Spleen (tissue), 11 donors: ENCODE data around the gene SCUBE1. TPM values are rescaled to one million over a fixed set of nuclear protein-coding genes. Genes with fewer than 3 reads are reported as not detected.

Source experiments
- DNase-seq: peaks from one replicate; pipeline ENCODE4 v3.0.0-alpha.2; 2020
- H3K27ac ChIP-seq, 8 donors: fragments of 200-600 bp; sonication (generic) in 7 of 8; 1 replicate in 4 of 8; 2 replicates in 4 of 8; pipeline versions ENCODE4 v1.5.0 to v1.8.0; 2016 to 2021; ENCODE audit warnings: inconsistent platforms in 4 of 8, mild to moderate bottlenecking in 4 of 8, moderate library complexity in 1 of 8
- H3K27me3 ChIP-seq, 7 donors: fragments of 200-600 bp; sonication (generic) in 6 of 7; replicated peaks in 1 of 7; 1 replicate in 4 of 7; 2 replicates in 3 of 7; pipeline versions ENCODE4 v1.5.0 to v1.8.0; 2016 to 2021; ENCODE audit warnings: inconsistent platforms in 3 of 7, mild to moderate bottlenecking in 1 of 7
- H3K36me3 ChIP-seq, 6 donors: fragments of 200-600 bp; sonication (generic) in 5 of 6; 1 replicate in 4 of 6; 2 replicates in 2 of 6; pipeline versions ENCODE4 v1.5.0 to v1.8.0; 2016 to 2021; ENCODE audit warnings: inconsistent platforms in 2 of 6
- H3K4me1 ChIP-seq, 6 donors: fragments of 200-600 bp; sonication (generic) in 5 of 6; 1 replicate in 3 of 6; 2 replicates in 3 of 6; pipeline versions ENCODE4 v1.5.0 to v1.8.0; 2016 to 2021; ENCODE audit warnings: inconsistent platforms in 3 of 6
- H3K4me3 ChIP-seq, 8 donors: fragments of 200-600 bp; sonication (generic) in 7 of 8; 1 replicate in 4 of 8; 2 replicates in 4 of 8; pipeline versions ENCODE4 v1.5.0 to v1.8.0; 2016 to 2021; ENCODE audit warnings: inconsistent platforms in 4 of 8, mild to moderate bottlenecking in 4 of 8, moderate library complexity in 2 of 8
- H3K9me3 ChIP-seq, 8 donors: fragments of 200-600 bp; sonication (generic) in 7 of 8; 1 replicate in 4 of 8; 2 replicates in 4 of 8; pipeline versions ENCODE4 v1.5.0 to v1.8.0; 2016 to 2021; ENCODE audit warnings: inconsistent platforms in 4 of 8
- POLR2A ChIP-seq, 3 donors: fragments of 450-650 bp; IDR thresholded peaks; one replicate each; pipeline ENCODE4 v1.5.1; 2017; ENCODE audit warnings: antibody characterized with exemption in 3 of 3, mild to moderate bottlenecking in 1 of 3
- POLR2AphosphoS5 ChIP-seq, 3 donors: sonication (generic); formaldehyde crosslinking; IDR thresholded peaks; one replicate each; pipeline ENCODE4 v1.5.1; 2017; ENCODE audit warnings: antibody characterized with exemption in 3 of 3
- WGBS, 5 donors: extraction: QIAGEN DNeasy Blood & Tissue Kit in 3 of 5; methylation state at CpG; one replicate each; pipeline versions ENCODE4 v1.1.5 to v1.1.7; 2013 to 2018; 5-methylcytosine and 5-hydroxymethylcytosine counted together
- intact Hi-C: fragments of 100-400 bp; cut with DNase I; formaldehyde crosslinking; loops from one replicate; pipeline ENCODE4 v1.15.0; 2023; ENCODE audit warnings: low total_unique reads
- polyA plus RNA-seq, 3 donors: library from polyadenylated mRNA; stranded (reverse); fragments of 200-250 nt; gene quantifications; one replicate each; pipeline ENCODE4 v1.2.1, GENCODE V29; 2013
- total RNA-seq, 7 donors: library from RNA; depleted of rRNA in 3 of 7; stranded (reverse); fragments of >200 nt in 3 of 7; fragmentation: NEBNext Ultra II Directional in 4 of 7; extraction: Animal tissue kit (Norgen Biotek cat#: 25700) in 4 of 7; gene quantifications; one replicate each; pipeline versions ENCODE4 v1.1.0 to v1.2.1, GENCODE V29; 2016 to 2021
- TF ChIP-seq, protein P1 (sequence below), 11 experiments: fragments of 200-600 bp in 7 of 11; fragments of 450-650 bp in 4 of 11; sonication (generic) in 4 of 11; IDR thresholded peaks in 8 of 11; conservative IDR thresholded peaks in 3 of 11; 1 replicate in 7 of 11; 2 replicates in 4 of 11; pipeline versions ENCODE4 v1.4.0 to v1.8.0; 2016 to 2021; ENCODE audit warnings: antibody characterized with exemption in 11 of 11, inconsistent platforms in 4 of 11, mild to moderate bottlenecking in 1 of 11
- donor health status: healthy with polysubstance abuse.
- donor health status: DM: no; HTN: no; CAD: no; lungs with moderate emphysema.
- donor health status: DM: no; HTN: no; CAD: no.
- donor health status: Bipolar disorder and iron deficiency.
- donor health status: healthy.
- donor health status: DM: no; HTN: no; CAD: no.
- donor health status: DM: yes; HTN: yes; CAD: no.

Gene SCUBE1
- total and polyA plus RNA-seq, 10 donors, result 0.46 to 43.5 (median 15.9) TPM

DNA sequence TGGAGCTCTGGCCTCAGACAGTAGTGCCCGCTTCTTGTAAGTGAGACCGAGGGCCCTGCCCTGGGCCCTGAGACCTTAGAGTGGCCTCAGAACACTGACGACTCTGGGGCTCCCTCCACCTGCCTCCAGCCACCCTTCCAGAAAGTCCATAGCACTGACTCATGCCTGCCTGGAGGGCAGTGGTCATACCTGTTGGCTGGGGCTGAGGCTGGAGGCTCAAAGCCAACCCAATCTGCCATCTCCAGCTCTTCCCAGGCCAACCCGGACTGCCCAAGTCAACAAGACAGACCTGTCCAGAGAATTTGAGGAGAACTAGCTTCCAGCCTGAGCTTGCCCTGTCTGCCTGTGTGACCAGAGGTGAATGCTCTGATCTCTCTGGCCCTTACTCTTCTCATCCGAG, 89.3 kb downstream of the SCUBE1 start:
- no peak overlapping the region for H3K27ac ChIP-seq
- TF ChIP-seq, protein P1, sequence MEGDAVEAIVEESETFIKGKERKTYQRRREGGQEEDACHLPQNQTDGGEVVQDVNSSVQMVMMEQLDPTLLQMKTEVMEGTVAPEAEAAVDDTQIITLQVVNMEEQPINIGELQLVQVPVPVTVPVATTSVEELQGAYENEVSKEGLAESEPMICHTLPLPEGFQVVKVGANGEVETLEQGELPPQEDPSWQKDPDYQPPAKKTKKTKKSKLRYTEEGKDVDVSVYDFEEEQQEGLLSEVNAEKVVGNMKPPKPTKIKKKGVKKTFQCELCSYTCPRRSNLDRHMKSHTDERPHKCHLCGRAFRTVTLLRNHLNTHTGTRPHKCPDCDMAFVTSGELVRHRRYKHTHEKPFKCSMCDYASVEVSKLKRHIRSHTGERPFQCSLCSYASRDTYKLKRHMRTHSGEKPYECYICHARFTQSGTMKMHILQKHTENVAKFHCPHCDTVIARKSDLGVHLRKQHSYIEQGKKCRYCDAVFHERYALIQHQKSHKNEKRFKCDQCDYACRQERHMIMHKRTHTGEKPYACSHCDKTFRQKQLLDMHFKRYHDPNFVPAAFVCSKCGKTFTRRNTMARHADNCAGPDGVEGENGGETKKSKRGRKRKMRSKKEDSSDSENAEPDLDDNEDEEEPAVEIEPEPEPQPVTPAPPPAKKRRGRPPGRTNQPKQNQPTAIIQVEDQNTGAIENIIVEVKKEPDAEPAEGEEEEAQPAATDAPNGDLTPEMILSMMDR (IDR thresholded peaks at IDR 0.05 in 8 of 11, conservative IDR thresholded peaks at IDR 0.05 in 3 of 11), result no peak
- TF ChIP-seq POLR2AphosphoS5 (IDR thresholded peaks at IDR 0.05) (no peak), POLR2A (IDR thresholded peaks at IDR 0.05) (no peak)
- peaks cover 0 to 43% (median 0%) of the 10 kb centered on the region in 7 donors for H3K27me3 ChIP-seq
- H3K4me3 ChIP-seq, result no peak overlapping the region
- peaks cover 0 to 25% (median 8%) of the 10 kb centered on the region in 6 donors for H3K4me1 ChIP-seq
- H3K9me3 ChIP-seq, result no peaks in the 10 kb centered on the region
- no peaks in the 10 kb centered on the region for H3K36me3 ChIP-seq
- intact Hi-C loops, result no loop called here
- DNase-seq, result no peak
- 71 to 95% (median 90%) methylated on average over 3 to 5 of the region's 5 CpGs for WGBS, 5 donors

DNA sequence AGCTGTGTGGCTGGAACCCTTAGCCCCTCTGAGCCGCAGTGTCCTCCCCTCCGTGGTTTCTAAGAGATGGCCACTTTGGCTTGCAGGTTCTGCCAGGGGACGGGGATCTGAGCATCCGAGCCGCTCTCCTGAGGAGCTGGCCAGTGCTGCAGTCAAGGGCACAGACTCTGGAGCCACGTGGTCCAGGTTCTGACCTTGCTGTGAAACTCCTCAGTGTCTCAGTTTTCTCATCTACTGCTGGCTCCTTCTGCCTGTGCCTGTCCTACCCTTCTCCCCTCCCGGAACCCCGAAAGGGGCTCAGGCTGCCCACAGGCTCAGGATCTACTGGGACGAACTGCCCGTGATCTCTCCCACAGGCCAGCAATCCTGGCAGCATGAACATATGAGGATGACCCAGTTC, 90.9 kb downstream of the SCUBE1 start:
- H3K4me3 ChIP-seq, result no peak overlapping the region
- H3K27me3 ChIP-seq, result peaks cover 0 to 28% (median 0%) of the 10 kb centered on the region in 7 donors
- intact Hi-C loops, result no loop called here
- H3K9me3 ChIP-seq, result no peaks in the 10 kb centered on the region
- WGBS, 5 donors, result 87 to 94% (median 89%) methylated on average over 10 of the region's 10 CpGs
- no peak for DNase-seq
- TF ChIP-seq, protein P1 (IDR thresholded peaks at IDR 0.05 in 8 of 11, conservative IDR thresholded peaks at IDR 0.05 in 3 of 11), result no peak
- TF ChIP-seq POLR2AphosphoS5 (IDR thresholded peaks at IDR 0.05) (no peak), POLR2A (IDR thresholded peaks at IDR 0.05) (no peak)
- no peak overlapping the region for H3K27ac ChIP-seq
- H3K4me1 ChIP-seq, result peaks cover 0 to 15% (median 8%) of the 10 kb centered on the region in 6 donors
- H3K36me3 ChIP-seq, result no peaks in the 10 kb centered on the region

DNA sequence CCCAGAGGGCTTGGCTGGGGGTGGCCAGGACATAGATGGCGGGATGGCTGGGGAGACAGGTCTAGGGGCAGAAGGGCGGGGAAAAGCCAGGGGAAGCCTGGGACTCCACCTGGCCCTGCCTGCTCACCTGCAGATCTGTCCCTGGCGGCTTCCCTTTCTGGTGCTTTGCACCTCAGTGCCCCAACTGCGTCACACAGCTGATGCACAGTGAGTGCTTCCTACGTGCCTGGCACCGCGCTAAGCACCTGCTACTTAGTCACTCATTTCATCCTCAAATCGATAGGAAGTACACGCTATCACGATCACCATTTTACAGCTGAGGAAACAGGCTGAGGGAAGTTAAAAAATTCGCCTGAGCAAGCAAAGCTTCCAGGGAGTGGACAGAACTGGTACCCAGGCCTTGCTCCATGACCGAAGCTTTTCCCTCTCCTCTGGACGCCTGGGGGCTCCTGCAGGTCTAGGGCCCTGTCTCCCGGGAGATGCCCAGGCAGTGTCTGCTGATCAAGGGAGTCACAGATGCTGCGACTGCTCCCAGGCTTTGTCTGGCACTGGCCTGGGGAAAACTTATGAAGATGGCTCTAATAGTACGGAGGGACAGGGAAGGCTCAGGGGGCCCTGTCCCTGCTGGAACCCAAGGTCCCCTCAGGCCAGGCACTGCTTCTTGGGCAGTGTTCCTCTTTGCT, 93.2 kb downstream of the SCUBE1 start:
- H3K27ac ChIP-seq, result no peak overlapping the region
- H3K4me3 ChIP-seq, result no peak overlapping the region
- 81 to 85% (median 82%) methylated on average over 15 to 16 of the region's 16 CpGs for WGBS, 5 donors
- H3K36me3 ChIP-seq, result no peaks in the 10 kb centered on the region
- H3K27me3 ChIP-seq, result peaks cover 0 to 7% (median 0%) of the 10 kb centered on the region in 7 donors
- no peak for DNase-seq
- intact Hi-C loops, result no loop called here
- H3K9me3 ChIP-seq, result no peaks in the 10 kb centered on the region
- no peak for TF ChIP-seq POLR2AphosphoS5 (IDR thresholded peaks at IDR 0.05)
- no peak for TF ChIP-seq POLR2A (IDR thresholded peaks at IDR 0.05)
- TF ChIP-seq, protein P1 (IDR thresholded peaks at IDR 0.05 in 8 of 11, conservative IDR thresholded peaks at IDR 0.05 in 3 of 11), result no peak
- H3K4me1 ChIP-seq, result no peaks in the 10 kb centered on the region

DNA sequence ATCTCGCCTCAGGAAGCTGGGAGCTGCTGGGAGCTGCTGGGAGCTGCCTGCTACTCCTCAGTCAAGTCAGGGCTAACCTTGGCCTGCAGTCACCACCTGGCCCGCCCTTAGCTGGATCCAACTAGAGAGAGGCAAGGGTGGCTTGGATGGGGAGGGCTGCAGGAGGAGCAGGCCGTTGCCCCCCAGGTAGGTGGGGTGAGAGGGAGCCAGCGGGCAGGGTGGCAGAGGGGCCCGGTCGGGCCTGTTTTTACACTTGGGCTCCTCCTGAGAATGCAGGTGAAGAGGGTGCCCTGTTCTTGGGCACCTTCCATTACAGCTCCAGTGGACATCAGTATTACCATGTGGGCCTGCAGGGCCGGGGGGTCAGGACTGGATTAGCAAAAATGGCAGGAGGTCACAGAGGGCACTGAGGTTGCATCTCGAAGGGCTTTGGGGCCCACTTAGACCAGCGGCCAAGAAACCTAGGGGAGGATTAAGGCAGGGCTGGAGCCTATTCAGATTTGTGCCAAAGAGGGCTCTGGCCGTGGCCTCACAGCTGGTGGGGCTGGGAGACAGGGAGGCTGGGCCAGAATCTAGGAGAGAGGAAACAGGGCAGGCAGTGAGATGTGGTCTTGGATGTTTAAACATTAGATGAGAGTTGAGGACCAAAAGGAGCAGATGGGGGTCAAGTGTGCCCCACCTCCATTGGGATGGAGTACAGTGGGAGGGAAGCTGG, 95.5 kb downstream of the SCUBE1 start:
- no peak overlapping the region for H3K4me3 ChIP-seq
- no peak overlapping the region for H3K27ac ChIP-seq
- H3K9me3 ChIP-seq, result no peaks in the 10 kb centered on the region
- no peaks in the 10 kb centered on the region for H3K36me3 ChIP-seq
- 85 to 89% (median 87%) methylated on average over 8 to 10 of the region's 10 CpGs for WGBS, 5 donors
- TF ChIP-seq POLR2AphosphoS5 (IDR thresholded peaks at IDR 0.05), result no peak
- TF ChIP-seq POLR2A (IDR thresholded peaks at IDR 0.05), result no peak
- TF ChIP-seq, protein P1 (IDR thresholded peaks at IDR 0.05 in 8 of 11, conservative IDR thresholded peaks at IDR 0.05 in 3 of 11), result no peak
- intact Hi-C loops, result no loop called here
- no peaks in the 10 kb centered on the region for H3K4me1 ChIP-seq
- H3K27me3 ChIP-seq, result no peaks in the 10 kb centered on the region
- DNase-seq, result no peak
